ENCODE data around the gene SIAH3.

SIAH3 gene, protein sequence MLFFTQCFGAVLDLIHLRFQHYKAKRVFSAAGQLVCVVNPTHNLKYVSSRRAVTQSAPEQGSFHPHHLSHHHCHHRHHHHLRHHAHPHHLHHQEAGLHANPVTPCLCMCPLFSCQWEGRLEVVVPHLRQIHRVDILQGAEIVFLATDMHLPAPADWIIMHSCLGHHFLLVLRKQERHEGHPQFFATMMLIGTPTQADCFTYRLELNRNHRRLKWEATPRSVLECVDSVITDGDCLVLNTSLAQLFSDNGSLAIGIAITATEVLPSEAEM

DNA sequence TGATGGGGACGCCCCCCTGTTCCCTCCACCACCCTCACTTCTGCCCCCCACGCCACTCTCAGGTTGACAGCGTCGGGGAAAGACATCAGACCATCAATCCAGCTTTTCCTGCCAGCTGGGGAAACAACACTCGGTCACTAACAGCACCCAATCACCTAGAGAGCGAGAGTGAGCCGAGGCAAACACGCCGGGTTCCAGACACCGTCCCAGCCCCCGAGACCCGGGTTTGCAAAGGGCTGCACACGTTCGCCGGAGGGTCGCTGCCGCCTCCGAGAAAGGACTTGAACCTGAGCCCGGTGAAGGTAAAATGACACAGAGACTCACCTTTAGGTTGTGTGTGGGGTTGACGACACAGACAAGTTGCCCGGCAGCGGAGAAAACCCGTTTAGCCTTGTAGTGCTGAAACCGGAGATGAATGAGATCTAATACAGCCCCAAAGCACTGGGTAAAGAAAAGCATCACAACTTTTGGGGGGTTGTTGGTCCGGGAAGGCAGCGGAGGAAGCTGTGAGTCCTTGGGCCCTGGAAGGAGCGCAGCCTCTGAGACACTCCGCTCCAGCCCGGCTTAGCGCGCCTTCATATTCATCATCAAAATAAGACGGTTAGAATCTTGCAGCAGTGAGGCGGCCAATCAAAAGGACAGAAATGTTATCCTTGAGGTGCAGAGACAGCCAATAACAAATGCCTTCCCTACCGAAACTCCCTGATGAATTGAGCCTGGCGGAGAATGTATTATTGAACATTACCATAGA lies at the start of gene SIAH3:
Gene SIAH3, minus strand, starts transcription at position 583 of the 751 bp plus-strand sequence. Its CDS starts 124 bp downstream, at position 459.
- H2AFZ ChIP-seq (ENCODE audit: low read length) = no peak within 1 kb of the TSS
- no peak within 1 kb of the TSS for H3K4me2 ChIP-seq (ENCODE audit: low read length)
- TF ChIP-seq, protein P1, sequence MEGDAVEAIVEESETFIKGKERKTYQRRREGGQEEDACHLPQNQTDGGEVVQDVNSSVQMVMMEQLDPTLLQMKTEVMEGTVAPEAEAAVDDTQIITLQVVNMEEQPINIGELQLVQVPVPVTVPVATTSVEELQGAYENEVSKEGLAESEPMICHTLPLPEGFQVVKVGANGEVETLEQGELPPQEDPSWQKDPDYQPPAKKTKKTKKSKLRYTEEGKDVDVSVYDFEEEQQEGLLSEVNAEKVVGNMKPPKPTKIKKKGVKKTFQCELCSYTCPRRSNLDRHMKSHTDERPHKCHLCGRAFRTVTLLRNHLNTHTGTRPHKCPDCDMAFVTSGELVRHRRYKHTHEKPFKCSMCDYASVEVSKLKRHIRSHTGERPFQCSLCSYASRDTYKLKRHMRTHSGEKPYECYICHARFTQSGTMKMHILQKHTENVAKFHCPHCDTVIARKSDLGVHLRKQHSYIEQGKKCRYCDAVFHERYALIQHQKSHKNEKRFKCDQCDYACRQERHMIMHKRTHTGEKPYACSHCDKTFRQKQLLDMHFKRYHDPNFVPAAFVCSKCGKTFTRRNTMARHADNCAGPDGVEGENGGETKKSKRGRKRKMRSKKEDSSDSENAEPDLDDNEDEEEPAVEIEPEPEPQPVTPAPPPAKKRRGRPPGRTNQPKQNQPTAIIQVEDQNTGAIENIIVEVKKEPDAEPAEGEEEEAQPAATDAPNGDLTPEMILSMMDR (IDR thresholded peaks at IDR 0.05; ENCODE audit: low read length) = no peak
- no peak for TF ChIP-seq EZH2 (IDR thresholded peaks at IDR 0.05; ENCODE audit: borderline replicate concordance, low read length)
- H4K20me1 ChIP-seq (ENCODE audit: insufficient read depth, low read length) = no peaks in the 10 kb centered on the region
- H3K9me3 ChIP-seq (ENCODE audit: low read length) = 0 out of 2 replicates have a peak, but pooled peaks cover 2% of the 10 kb centered on the region
- H3K9me2 ChIP-seq (ENCODE audit: low read depth, low read length) = no peaks in the 10 kb centered on the region
- H3K9ac ChIP-seq (ENCODE audit: low read length) = no peak within 1 kb of the TSS
- no peaks in the 10 kb centered on the region for H3K79me2 ChIP-seq (ENCODE audit: insufficient read depth, low read length)
- no peaks in the 10 kb centered on the region for H3F3A ChIP-seq (ENCODE audit: insufficient read depth, low read length)
- H3K4me1 ChIP-seq (ENCODE audit: insufficient read depth, low read length, severe bottlenecking) = no peaks in the 10 kb centered on the region
- 0 out of 2 replicates have a peak, but pooled peaks cover 6% of the 10 kb centered on the region for H3K27me3 ChIP-seq (ENCODE audit: insufficient read depth, low read length)
- no peak within 1 kb of the TSS for H3K4me3 ChIP-seq (ENCODE audit: low read depth, low read length, poor library complexity, severe bottlenecking)
- H3K36me3 ChIP-seq (ENCODE audit: insufficient read depth, low read length) = no peaks in the 10 kb centered on the region
- H3K27ac ChIP-seq (ENCODE audit: low read depth, low read length, poor library complexity, severe bottlenecking) = no peak within 1 kb of the TSS

DNA sequence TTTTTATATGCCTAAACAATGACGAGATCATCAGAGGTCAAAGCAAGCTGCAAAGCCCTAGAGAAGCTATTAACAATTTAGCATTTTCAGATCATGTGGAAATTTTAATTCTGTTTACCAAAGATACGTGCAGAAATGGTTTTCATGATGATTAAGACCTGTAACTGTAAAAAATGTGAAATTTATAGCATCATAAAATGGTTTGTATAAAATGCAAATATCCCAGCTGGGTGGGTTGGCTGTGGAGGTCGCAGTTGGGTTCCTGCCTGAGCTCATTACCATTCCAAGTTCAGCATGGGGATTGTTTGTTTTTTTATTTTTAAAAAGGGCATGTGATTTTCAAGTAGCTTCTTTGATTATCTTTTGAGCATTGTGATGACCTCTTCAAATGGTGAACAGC lies 47.9 kb upstream of the SIAH3 start:
- no peaks in the 10 kb centered on the region for H3K79me2 ChIP-seq (ENCODE audit: insufficient read depth, low read length)
- TF ChIP-seq, protein P1 (IDR thresholded peaks at IDR 0.05; ENCODE audit: low read length) = no peak
- no peak for TF ChIP-seq EZH2 (IDR thresholded peaks at IDR 0.05; ENCODE audit: borderline replicate concordance, low read length)
- no peak overlapping the region for H3K4me2 ChIP-seq (ENCODE audit: low read length)
- H3K4me3 ChIP-seq (ENCODE audit: low read depth, low read length, poor library complexity, severe bottlenecking) = no peak overlapping the region
- H3K27ac ChIP-seq (ENCODE audit: low read depth, low read length, poor library complexity, severe bottlenecking) = no peak overlapping the region
- H3K9me3 ChIP-seq (ENCODE audit: low read length) = no peaks in the 10 kb centered on the region
- H3K9me2 ChIP-seq (ENCODE audit: low read depth, low read length) = no peaks in the 10 kb centered on the region
- H3K4me1 ChIP-seq (ENCODE audit: insufficient read depth, low read length, severe bottlenecking) = no peaks in the 10 kb centered on the region
- H3K27me3 ChIP-seq (ENCODE audit: insufficient read depth, low read length) = no peaks in the 10 kb centered on the region
- H4K20me1 ChIP-seq (ENCODE audit: insufficient read depth, low read length) = no peaks in the 10 kb centered on the region
- H3K9ac ChIP-seq (ENCODE audit: low read length) = no peak overlapping the region
- H3K36me3 ChIP-seq (ENCODE audit: insufficient read depth, low read length) = no peaks in the 10 kb centered on the region
- no peaks in the 10 kb centered on the region for H3F3A ChIP-seq (ENCODE audit: insufficient read depth, low read length)
- H2AFZ ChIP-seq (ENCODE audit: low read length) = no peak overlapping the region

DNA sequence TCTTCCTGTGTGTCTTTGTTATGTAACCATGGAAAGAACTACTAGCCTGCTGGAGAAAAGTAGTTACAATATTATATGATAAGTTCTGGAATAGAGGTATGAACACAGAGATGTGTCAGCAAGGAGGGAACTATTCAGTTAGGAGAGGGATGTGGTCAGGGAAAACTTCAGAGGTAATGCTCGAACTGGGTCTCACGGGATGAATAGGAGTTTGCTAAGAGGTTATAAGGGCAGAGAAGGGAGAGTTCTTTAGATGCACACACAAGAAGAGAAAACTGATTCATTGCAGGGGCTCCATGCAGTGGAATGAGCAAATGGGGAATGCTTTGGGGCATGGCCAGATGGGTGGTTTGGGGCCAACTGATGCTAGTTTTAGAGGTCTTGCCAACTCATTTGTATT lies 46.0 kb upstream of the SIAH3 start:
- H3F3A ChIP-seq (ENCODE audit: insufficient read depth, low read length) = no peaks in the 10 kb centered on the region
- no peak overlapping the region for H3K27ac ChIP-seq (ENCODE audit: low read depth, low read length, poor library complexity, severe bottlenecking)
- no peak overlapping the region for H3K4me2 ChIP-seq (ENCODE audit: low read length)
- H3K4me1 ChIP-seq (ENCODE audit: insufficient read depth, low read length, severe bottlenecking) = no peaks in the 10 kb centered on the region
- no peaks in the 10 kb centered on the region for H4K20me1 ChIP-seq (ENCODE audit: insufficient read depth, low read length)
- H3K4me3 ChIP-seq (ENCODE audit: low read depth, low read length, poor library complexity, severe bottlenecking) = no peak overlapping the region
- no peak for TF ChIP-seq EZH2 (IDR thresholded peaks at IDR 0.05; ENCODE audit: borderline replicate concordance, low read length)
- TF ChIP-seq, protein P1 (IDR thresholded peaks at IDR 0.05; ENCODE audit: low read length) = no peak
- H3K36me3 ChIP-seq (ENCODE audit: insufficient read depth, low read length) = no peaks in the 10 kb centered on the region
- no peak overlapping the region for H3K9ac ChIP-seq (ENCODE audit: low read length)
- H3K79me2 ChIP-seq (ENCODE audit: insufficient read depth, low read length) = no peaks in the 10 kb centered on the region
- H3K9me3 ChIP-seq (ENCODE audit: low read length) = no peaks in the 10 kb centered on the region
- no peaks in the 10 kb centered on the region for H3K9me2 ChIP-seq (ENCODE audit: low read depth, low read length)
- H2AFZ ChIP-seq (ENCODE audit: low read length) = no peak overlapping the region
- H3K27me3 ChIP-seq (ENCODE audit: insufficient read depth, low read length) = no peaks in the 10 kb centered on the region
